ENCODE results near the gene KCTD13.

- TF ChIP-seq CTCF (IDR thresholded peaks at IDR 0.05; ENCODE audit: control extremely low read depth in 1 of 3, insufficient read depth in 1 of 3, low read depth in 1 of 3, low read length in 3 of 3), result no peak
- no peak for TF ChIP-seq EZH2 (IDR thresholded peaks at IDR 0.05; ENCODE audit: low read depth, low read length, severe bottlenecking)
- TF ChIP-seq YY1 (IDR thresholded peaks at IDR 0.05; ENCODE audit: low read depth, low read length), result no peak
- no peak for TF ChIP-seq EP300 (IDR thresholded peaks at IDR 0.05; ENCODE audit: borderline replicate concordance in 1 of 2, low read depth in 2 of 2, low read length in 2 of 2)
- no peak for TF ChIP-seq POU5F1 (IDR thresholded peaks at IDR 0.05; ENCODE audit: low read depth, low read length)
- no peak for TF ChIP-seq SP2 (IDR thresholded peaks at IDR 0.05; ENCODE audit: low read length)
- no peak for TF ChIP-seq RAD21 (IDR thresholded peaks at IDR 0.05 in 1 of 2, conservative IDR thresholded peaks at IDR 0.05 in 1 of 2; ENCODE audit: low read depth in 2 of 2, low read length in 2 of 2)
Observed at GRCh38 chr16:29962344-29962994, 36.4 kb upstream of the KCTD13 start.

All from H1 (cell line).